ENCODE data around the gene PRPF6. TPM values are rescaled to one million over a fixed set of nuclear protein-coding genes. Genes with fewer than 3 reads are reported as not detected.

PRPF6 gene
- total and polyA plus RNA-seq, 2 of the 13 experiments (the other 11 are each of a cell fraction or from before 2014, with no cell fraction given): 63.7 to 101 TPM

GRCh38 chr20:64042054-64042781 lies 61.3 kb downstream of the PRPF6 start (continued):
- TF ChIP-seq ZNF33A (CRISPR knock-in tag; IDR thresholded peaks at IDR 0.05; ENCODE audit: borderline replicate concordance) (no peak), ZNF124 (CRISPR knock-in tag; IDR thresholded peaks at IDR 0.05) (peak; percentile 57), ZNF761 (CRISPR knock-in tag; conservative IDR thresholded peaks at IDR 0.05) (peak; percentile 79; the same call in 1 of the 2 replicates), FOXK2 (IDR thresholded peaks at IDR 0.05) (no peak), GABPB1 (CRISPR knock-in tag; IDR thresholded peaks at IDR 0.05) (peak; percentile 88), CHD2 (IDR thresholded peaks at IDR 0.05; ENCODE audit: low read depth, low read length) (no peak), PHF20 (CRISPR knock-in tag; IDR thresholded peaks at IDR 0.05) (peak; percentile 58; the same call in 1 of the 2 replicates), ZXDC (CRISPR knock-in tag; IDR thresholded peaks at IDR 0.05) (no peak), ZNF879 (CRISPR knock-in tag; IDR thresholded peaks at IDR 0.05) (peak; percentile 75; the same call in 1 of the 2 replicates), ZNF225 (CRISPR knock-in tag; IDR thresholded peaks at IDR 0.05) (peak; percentile 73; the same call in 1 of the 2 replicates), PAWR (CRISPR knock-in tag; IDR thresholded peaks at IDR 0.05; ENCODE audit: borderline replicate concordance) (no peak), RFX1 (IDR thresholded peaks at IDR 0.05) (no peak), ZNF362 (CRISPR knock-in tag; IDR thresholded peaks at IDR 0.05; ENCODE audit: borderline replicate concordance) (no peak), ZNF367 (CRISPR knock-in tag; IDR thresholded peaks at IDR 0.05; ENCODE audit: borderline replicate concordance) (no peak), HNRNPK (IDR thresholded peaks at IDR 0.05; ENCODE audit: low read depth, low read length, poor library complexity, severe bottlenecking) (peak; percentile 97), ZNF652 (CRISPR knock-in tag; IDR thresholded peaks at IDR 0.05; ENCODE audit: borderline replicate concordance, low read depth) (no peak), ZNF275 (CRISPR knock-in tag; IDR thresholded peaks at IDR 0.05; ENCODE audit: borderline replicate concordance) (peak; percentile 36; the same call in 1 of the 2 replicates), ZNF414 (CRISPR knock-in tag; IDR thresholded peaks at IDR 0.05) (peak; percentile 71; the same call in 1 of the 2 replicates), CEBPB (IDR thresholded peaks at IDR 0.05; ENCODE audit: borderline replicate concordance, low read depth, low read length) (no peak), PCBP1 (IDR thresholded peaks at IDR 0.05; ENCODE audit: borderline replicate concordance, low read depth, low read length) (peak; percentile 86; the same call in 1 of the 2 replicates), HOXA5 (CRISPR knock-in tag; IDR thresholded peaks at IDR 0.05) (no peak; the same call in 1 of the 2 replicates), MTERF4 (CRISPR knock-in tag; IDR thresholded peaks at IDR 0.05) (peak; percentile 95; the same call in 1 of the 2 replicates), ZNF878 (CRISPR knock-in tag; IDR thresholded peaks at IDR 0.05) (peak; percentile 58; the same call in 1 of the 2 replicates)

Data from HepG2 (cell line).